HEK293T (cell line): ENCODE measurements around the gene RSRC1.

Experiments used
- ARNT ChIP-seq: fragments of 450-650 bp; IDR thresholded peaks from 2 replicates; pipeline ENCODE4 v1.6.1; 2017; ENCODE audit warnings: mild to moderate bottlenecking
- BHLHE40 ChIP-seq: fragments of 450-650 bp; IDR thresholded peaks from 2 replicates; pipeline ENCODE4 v1.6.1; 2016; ENCODE audit warnings: mild to moderate bottlenecking, moderate library complexity, borderline replicate concordance
- CTBP1 ChIP-seq: fragments of 450-650 bp; IDR thresholded peaks from 2 replicates; pipeline ENCODE4 v1.6.1; 2016; ENCODE audit warnings: borderline replicate concordance
- ELF4 ChIP-seq: fragments of 450-650 bp; IDR thresholded peaks from 2 replicates; pipeline ENCODE4 v1.6.1; 2017; ENCODE audit warnings: antibody characterized with exemption
- FOXK2 ChIP-seq: fragments of 450-650 bp; IDR thresholded peaks from 2 replicates; pipeline ENCODE4 v1.6.1; 2016; ENCODE audit warnings: mild to moderate bottlenecking
- FOXM1 ChIP-seq: fragments of 450-650 bp; IDR thresholded peaks from 2 replicates; pipeline ENCODE4 v1.6.1; 2017; ENCODE audit warnings: mild to moderate bottlenecking, borderline replicate concordance
- HDGF ChIP-seq: fragments of 450-650 bp; IDR thresholded peaks from 2 replicates; pipeline ENCODE4 v1.6.1; 2017; ENCODE audit warnings: antibody characterized with exemption, borderline replicate concordance
- L3MBTL2 ChIP-seq: fragments of 450-650 bp; conservative IDR thresholded peaks from 2 replicates; pipeline ENCODE4 v1.6.1; 2016; ENCODE audit warnings: mild to moderate bottlenecking
- LEF1 ChIP-seq: fragments of 450-650 bp; IDR thresholded peaks from 2 replicates; pipeline ENCODE4 v1.6.1; 2017; ENCODE audit warnings: mild to moderate bottlenecking, borderline replicate concordance
- NFRKB ChIP-seq: fragments of 450-650 bp; IDR thresholded peaks from 2 replicates; pipeline ENCODE4 v1.6.1; 2016; ENCODE audit warnings: mild to moderate bottlenecking, moderate library complexity
- SP1 ChIP-seq: fragments of 450-650 bp; IDR thresholded peaks from 2 replicates; pipeline ENCODE4 v1.6.1; 2017
- SUZ12 ChIP-seq: fragments of 450-650 bp; IDR thresholded peaks from 2 replicates; pipeline ENCODE4 v1.6.1; 2016; ENCODE audit warnings: mild to moderate bottlenecking
- TARDBP ChIP-seq: fragments of 450-650 bp; IDR thresholded peaks from 2 replicates; pipeline ENCODE4 v1.6.1; 2016
- ZNF384 ChIP-seq: fragments of 450-650 bp; IDR thresholded peaks from 2 replicates; pipeline ENCODE4 v1.6.1; 2016

DNA sequence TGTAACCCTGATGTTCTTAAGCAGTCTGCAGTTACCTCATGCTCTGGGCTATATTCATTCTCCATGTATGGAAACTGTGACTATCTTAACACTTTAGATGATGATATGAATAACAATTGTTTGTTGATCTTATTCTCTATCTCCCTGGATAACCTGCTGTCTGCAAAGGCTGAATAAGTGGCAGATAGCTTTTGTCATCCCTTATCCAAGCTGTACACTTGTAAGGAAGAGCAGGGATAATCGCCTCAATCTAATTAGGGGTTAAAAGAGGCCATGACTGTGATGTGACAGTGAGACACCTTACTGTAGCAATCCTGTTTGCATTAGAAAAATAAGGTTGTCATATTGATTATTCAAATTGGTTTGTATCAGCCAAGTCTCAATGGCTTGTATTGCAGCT lies 123.9 kb downstream of the RSRC1 start:
- no peak for TF ChIP-seq NFRKB
- no peak for TF ChIP-seq SP1
- TF ChIP-seq LEF1: no peak
- TF ChIP-seq FOXM1: no peak
- TF ChIP-seq FOXK2: no peak
- TF ChIP-seq HDGF: no peak
- no peak for TF ChIP-seq SUZ12
- TF ChIP-seq BHLHE40: no peak
- no peak for TF ChIP-seq ZNF384
- TF ChIP-seq ARNT: no peak
- TF ChIP-seq L3MBTL2: no peak
- no peak for TF ChIP-seq ELF4
- no peak for TF ChIP-seq CTBP1
- no peak for TF ChIP-seq TARDBP
